Tibial nerve (tissue), 3 donors: ENCODE results near the gene SENP6.

Source experiments
- CTCF ChIP-seq, 5 experiments: fragments of 200-600 bp in 3 of 5; fragments of 450-650 bp in 2 of 5; sonication (generic) in 3 of 5; IDR thresholded peaks; one replicate each; pipeline ENCODE4 v1.5.1; 2016 to 2019; ENCODE audit warnings: antibody characterized with exemption in 5 of 5, mild to moderate bottlenecking in 3 of 5, moderate library complexity in 2 of 5
- POLR2A ChIP-seq, 2 donors: fragments of 450-650 bp; IDR thresholded peaks; one replicate each; pipeline ENCODE4 v1.6.1; 2017; ENCODE audit warnings: antibody characterized with exemption in 2 of 2, mild to moderate bottlenecking in 2 of 2, moderate library complexity in 2 of 2

DNA sequence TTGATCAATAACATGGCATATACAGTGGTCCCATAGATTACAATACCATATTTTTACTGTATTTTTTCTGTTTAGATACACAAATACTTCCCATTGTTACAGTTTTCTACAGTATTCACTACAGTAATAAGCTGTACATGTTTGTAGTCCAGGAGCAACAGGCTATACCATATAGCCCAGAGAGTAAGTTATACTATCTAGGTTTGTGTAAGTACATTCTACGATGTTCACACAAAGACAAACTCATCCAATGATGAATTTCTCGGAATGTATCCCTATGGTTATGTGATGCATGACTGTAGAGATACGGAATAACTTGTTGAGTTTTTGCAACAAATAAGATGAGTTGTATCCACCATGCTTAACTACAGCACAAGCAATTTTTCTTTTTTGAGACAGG is 143.7 kb downstream of the SENP6 start:
- no peak for TF ChIP-seq POLR2A (IDR thresholded peaks at IDR 0.05)
- TF ChIP-seq CTCF (IDR thresholded peaks at IDR 0.05), result no peak
